H1 (cell line): Measurements from ENCODE around the gene EEPD1.

ENCODE experiments used
- CEBPB ChIP-seq: IDR thresholded peaks from 2 replicates; pipeline ENCODE4 v1.6.1; 2012; ENCODE audit warnings: low read depth, low read length
- CTCF ChIP-seq, 3 experiments: IDR thresholded peaks; 1 replicate in 2 of 3; 2 replicates in 1 of 3; pipeline versions ENCODE4 v1.5.1 to v1.6.1; 2011; ENCODE audit warnings: low read length in 3 of 3, mild to moderate bottlenecking in 3 of 3, inconsistent platforms in 2 of 3, low read depth in 1 of 3, moderate library complexity in 1 of 3; ENCODE audit not compliant: insufficient read depth in 1 of 3; ENCODE audit errors: control extremely low read depth in 1 of 3
- EZH2 ChIP-seq: fragments of 200-600 bp; sonication (generic); IDR thresholded peaks from 2 replicates; pipeline ENCODE4 v1.7.1; 2012; ENCODE audit warnings: low read depth, mild to moderate bottlenecking, moderate library complexity, low read length, inconsistent platforms; ENCODE audit not compliant: severe bottlenecking
- JUN ChIP-seq: IDR thresholded peaks from 2 replicates; pipeline ENCODE4 v1.6.1; 2011; ENCODE audit warnings: low read depth, mild to moderate bottlenecking, improper control_type of control experiment, low read length
- KDM1A ChIP-seq: fragments of 200-600, 300-600 bp; sonication (generic); IDR thresholded peaks from 2 replicates; pipeline ENCODE4 v1.7.1; 2016; ENCODE audit warnings: mild to moderate bottlenecking, low read length, borderline replicate concordance
- POLR2A ChIP-seq, 2 experiments: IDR thresholded peaks; 1 replicate in 1 of 2; 2 replicates in 1 of 2; pipeline ENCODE4 v1.6.1; 2011; ENCODE audit warnings: low read depth in 2 of 2, low read length in 2 of 2, mild to moderate bottlenecking in 2 of 2; ENCODE audit errors: control extremely low read depth in 1 of 2
- POLR2AphosphoS5 ChIP-seq: IDR thresholded peaks from 2 replicates; pipeline ENCODE4 v1.6.1; 2011; ENCODE audit warnings: low read depth, low read length
- RFX5 ChIP-seq: IDR thresholded peaks from 2 replicates; pipeline ENCODE4 v1.6.1; 2011; ENCODE audit warnings: low read depth, low read length, improper control_type of control experiment, borderline replicate concordance
- SIX5 ChIP-seq: IDR thresholded peaks from 2 replicates; pipeline ENCODE4 v1.6.1; 2011; ENCODE audit warnings: mild to moderate bottlenecking, low read depth, low read length
- YY1 ChIP-seq: IDR thresholded peaks from 2 replicates; pipeline ENCODE4 v1.6.1; 2011; ENCODE audit warnings: low read depth, mild to moderate bottlenecking, low read length

GRCh38 chr7:36238138-36238537 lies 85.1 kb downstream of the EEPD1 start:
- TF ChIP-seq CTCF (IDR thresholded peaks at IDR 0.05; ENCODE audit: control extremely low read depth in 1 of 3, insufficient read depth in 1 of 3, low read depth in 1 of 3, low read length in 3 of 3) (no peak), YY1 (no peak), POLR2AphosphoS5 (no peak), POLR2A (IDR thresholded peaks at IDR 0.05; ENCODE audit: control extremely low read depth in 1 of 2, low read depth in 2 of 2, low read length in 2 of 2) (no peak), RFX5 (no peak), JUN (no peak), SIX5 (no peak), KDM1A (no peak), CEBPB (no peak), EZH2 (no peak)
